Stimulated activated CD4-positive, alpha-beta T cell treated with anti-CD3 and anti-CD28 coated beads, Interleukin-4, amount 100 ng/mL, for 24 hours (primary cell): ENCODE data around the gene HSD3B7.
"Not testable (repeated sequence)": the region's sequence is repeated elsewhere in the genome, so short reads cannot be mapped to it uniquely, and the experiment has no call there.

Experiments used
- DNase-seq: peaks from one replicate; pipeline ENCODE4 v3.0.0-alpha.2; 2020

The HSD3B7 gene

GRCh38 chr16:31002250-31002700 is 17.3 kb downstream of the HSD3B7 start:
- DNase-seq: no peak

GRCh38 chr16:31002862-31003341 is 17.9 kb downstream of the HSD3B7 start:
- DNase-seq: no peak

GRCh38 chr16:31003744-31004143 is 18.7 kb downstream of the HSD3B7 start:
- no peak for DNase-seq

GRCh38 chr16:31004658-31005057 is 19.7 kb downstream of the HSD3B7 start:
- no peak for DNase-seq

GRCh38 chr16:31005350-31006085 is 20.5 kb downstream of the HSD3B7 start:
- no peak for DNase-seq

- no peak for DNase-seq
These were observed 21.0 kb downstream of the HSD3B7 start for GRCh38 chr16:31006086-31006385.

GRCh38 chr16:31006589-31006988 is 21.6 kb downstream of the HSD3B7 start:
- DNase-seq: no peak

- DNase-seq: no peak
These were observed 22.7 kb downstream of the HSD3B7 start for GRCh38 chr16:31007684-31008083.

GRCh38 chr16:31008149-31008548 is 23.1 kb downstream of the HSD3B7 start:
- no peak for DNase-seq

- DNase-seq: no peak
These were observed 23.5 kb downstream of the HSD3B7 start for GRCh38 chr16:31008551-31008950.

- DNase-seq: no peak
These were observed 24.1 kb downstream of the HSD3B7 start for GRCh38 chr16:31009120-31009519.

GRCh38 chr16:31009894-31010584 is 25.0 kb downstream of the HSD3B7 start:
- DNase-seq: no peak

- DNase-seq: peak; percentile 42
These were observed 25.7 kb downstream of the HSD3B7 start, which contains the start of gene STX1B for GRCh38 chr16:31010585-31011325. Gene STX1B (minus strand): TSS chr16:31010638. CDS start chr16:31010396, 242 bp downstream.

GRCh38 chr16:31011815-31012214 is 26.8 kb downstream of the HSD3B7 start:
- DNase-seq: not testable (repeated sequence)

GRCh38 chr16:31013292-31013691 is 28.3 kb downstream of the HSD3B7 start:
- DNase-seq: not testable (repeated sequence)

- no peak for DNase-seq
These were observed 31.0 kb downstream of the HSD3B7 start for GRCh38 chr16:31016018-31016417.

GRCh38 chr16:31017756-31018155 is 32.7 kb downstream of the HSD3B7 start:
- not testable (repeated sequence) for DNase-seq

GRCh38 chr16:31020536-31020935 is 35.5 kb downstream of the HSD3B7 start:
- DNase-seq: no peak

GRCh38 chr16:31022544-31023251 is 37.7 kb downstream of the HSD3B7 start:
- no peak for DNase-seq

- no peak for DNase-seq
These were observed 38.2 kb downstream of the HSD3B7 start for GRCh38 chr16:31023252-31023602.

GRCh38 chr16:31023627-31024226 is 38.7 kb downstream of the HSD3B7 start:
- no peak for DNase-seq

GRCh38 chr16:31025339-31025738 is 40.3 kb downstream of the HSD3B7 start:
- no peak for DNase-seq

- DNase-seq: no peak
These were observed 44.3 kb downstream of the HSD3B7 start for GRCh38 chr16:31029272-31029671.
